GM18909 (cell line): ENCODE results near the gene RPL23.
A peak's percentile ranks its signal among the peaks of the same experiment; 100 is the strongest.
"Not testable (repeated sequence)": the region's sequence is repeated elsewhere in the genome, so short reads cannot be mapped to it uniquely, and the experiment has no call there.

Experiments
- ATAC-seq: cut with Tn5 transposase; IDR thresholded peaks from one replicate; pipeline ENCODE4 v1.9.1; 2021; ENCODE audit warnings: mild to moderate bottlenecking; ENCODE audit not compliant: unreplicated experiment, poor library complexity

The RPL23 gene

GRCh38 chr17:38868817-38869525 lies 15.4 kb upstream of the RPL23 start:
- peak; percentile 43 for ATAC-seq

- no peak for ATAC-seq
Measured at GRCh38 chr17:38867968-38868816, 14.7 kb upstream of the RPL23 start.

GRCh38 chr17:38867179-38867967 lies 13.9 kb upstream of the RPL23 start:
- ATAC-seq = no peak

- no peak for ATAC-seq
Measured at GRCh38 chr17:38864636-38865398, 11.3 kb upstream of the RPL23 start.

GRCh38 chr17:38861399-38861843 lies 7.9 kb upstream of the RPL23 start:
- no peak for ATAC-seq

GRCh38 chr17:38857271-38857670 lies 3.8 kb upstream of the RPL23 start:
- ATAC-seq = no peak

GRCh38 chr17:38855101-38855714 lies 1.7 kb upstream of the RPL23 start:
- ATAC-seq = not testable (repeated sequence)

- ATAC-seq = peak; percentile 21
Measured at GRCh38 chr17:38852771-38853291, 690 bp downstream of the RPL23 start.

- ATAC-seq = no peak
Measured at GRCh38 chr17:38851434-38851833, 2.1 kb downstream of the RPL23 start.

GRCh38 chr17:38850374-38850773 lies 3.1 kb downstream of the RPL23 start:
- no peak for ATAC-seq

GRCh38 chr17:38848939-38849605 lies 4.4 kb downstream of the RPL23 start:
- no peak for ATAC-seq

GRCh38 chr17:38848557-38848891 lies 5.0 kb downstream of the RPL23 start:
- no peak for ATAC-seq

- ATAC-seq = no peak
Measured at GRCh38 chr17:38844261-38844757, 9.2 kb downstream of the RPL23 start.

- ATAC-seq = no peak
Measured at GRCh38 chr17:38825762-38826247, 27.7 kb downstream of the RPL23 start.

GRCh38 chr17:38824899-38825761 lies 28.4 kb downstream of the RPL23 start, which contains the start of gene CWC25:
Gene CWC25, minus strand, starts transcription at chr17:38825321. Its CDS starts 138 bp downstream, at chr17:38825183.
- peak; percentile 85 for ATAC-seq

- ATAC-seq = no peak
Measured at GRCh38 chr17:38815576-38816193, 37.8 kb downstream of the RPL23 start.

GRCh38 chr17:38809828-38810227 lies 43.7 kb downstream of the RPL23 start:
- ATAC-seq = no peak
